HG03135 (cell line): ENCODE measurements around the gene MMP14.
"Not testable (repeated sequence)": the region's sequence is repeated elsewhere in the genome, so short reads cannot be mapped to it uniquely, and the experiment has no call there.

ENCODE experiments used
- ATAC-seq: cut with Tn5 transposase; IDR thresholded peaks from one replicate; pipeline ENCODE4 v1.9.1; 2021; ENCODE audit warnings: mild to moderate bottlenecking, moderate library complexity; ENCODE audit not compliant: unreplicated experiment

The MMP14 gene

DNA sequence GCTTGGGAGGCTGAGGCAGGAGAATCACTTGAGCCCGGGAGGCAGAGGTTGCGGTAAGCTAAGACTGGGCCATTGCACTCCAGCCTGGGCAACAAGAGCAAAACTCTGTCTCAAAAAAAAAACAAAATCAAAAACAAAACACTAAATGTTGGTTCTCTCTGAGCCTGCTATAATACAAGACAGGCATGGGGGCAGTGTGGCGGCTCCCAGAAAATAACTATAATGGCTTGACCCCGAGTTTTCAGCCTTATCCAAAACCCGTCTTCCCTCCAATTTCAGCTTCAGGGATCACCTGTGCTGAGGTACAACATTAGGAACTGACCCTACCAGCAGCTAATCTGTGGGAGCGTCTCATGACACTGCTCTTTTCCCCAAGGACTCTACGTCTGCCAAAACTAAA, 22.0 kb upstream of the MMP14 start:
- ATAC-seq, result no peak

DNA sequence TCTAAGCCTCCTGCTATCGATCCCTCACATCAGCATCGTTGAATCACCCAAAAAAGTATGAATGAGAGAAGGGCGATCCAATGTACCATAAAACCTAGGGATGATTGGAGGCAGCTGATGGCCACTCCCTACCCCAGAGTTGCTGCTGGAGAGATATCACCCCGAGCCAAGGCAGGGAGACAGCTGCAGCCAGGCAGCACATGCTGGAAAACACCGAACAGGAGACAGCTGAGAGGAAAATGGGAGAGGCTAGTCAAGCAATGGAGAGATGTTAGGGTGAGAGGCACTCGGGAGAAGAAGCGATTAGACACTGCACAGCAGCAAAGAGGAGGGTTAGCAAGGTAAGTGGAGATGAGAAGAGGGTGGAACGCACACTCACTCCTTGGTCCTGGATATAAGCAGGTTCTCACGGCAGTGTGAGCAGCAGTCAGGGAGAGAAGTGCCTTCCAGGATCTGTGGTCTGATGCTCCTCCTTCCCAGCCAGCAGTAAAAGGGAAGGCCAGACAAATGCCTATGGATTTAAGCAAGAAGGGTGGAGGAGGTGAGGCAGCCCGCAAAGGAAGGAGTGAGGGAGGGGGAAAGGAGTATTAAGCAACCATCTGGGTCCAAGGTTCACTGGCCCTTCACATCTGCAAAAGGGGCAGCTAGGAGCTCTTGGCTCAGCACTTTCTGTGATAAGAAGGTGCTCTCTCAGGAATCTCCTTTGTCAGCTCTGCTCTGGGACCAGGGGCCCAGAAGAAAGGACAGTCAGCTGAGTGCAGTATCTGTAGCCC, 21.3 kb upstream of the MMP14 start, which contains the start of gene SLC7A7:
SLC7A7 (minus strand) TSS at position 495 of the 773 bp plus-strand sequence. CDS start 2,037 bp downstream, outside the sequence.
- no peak for ATAC-seq

DNA sequence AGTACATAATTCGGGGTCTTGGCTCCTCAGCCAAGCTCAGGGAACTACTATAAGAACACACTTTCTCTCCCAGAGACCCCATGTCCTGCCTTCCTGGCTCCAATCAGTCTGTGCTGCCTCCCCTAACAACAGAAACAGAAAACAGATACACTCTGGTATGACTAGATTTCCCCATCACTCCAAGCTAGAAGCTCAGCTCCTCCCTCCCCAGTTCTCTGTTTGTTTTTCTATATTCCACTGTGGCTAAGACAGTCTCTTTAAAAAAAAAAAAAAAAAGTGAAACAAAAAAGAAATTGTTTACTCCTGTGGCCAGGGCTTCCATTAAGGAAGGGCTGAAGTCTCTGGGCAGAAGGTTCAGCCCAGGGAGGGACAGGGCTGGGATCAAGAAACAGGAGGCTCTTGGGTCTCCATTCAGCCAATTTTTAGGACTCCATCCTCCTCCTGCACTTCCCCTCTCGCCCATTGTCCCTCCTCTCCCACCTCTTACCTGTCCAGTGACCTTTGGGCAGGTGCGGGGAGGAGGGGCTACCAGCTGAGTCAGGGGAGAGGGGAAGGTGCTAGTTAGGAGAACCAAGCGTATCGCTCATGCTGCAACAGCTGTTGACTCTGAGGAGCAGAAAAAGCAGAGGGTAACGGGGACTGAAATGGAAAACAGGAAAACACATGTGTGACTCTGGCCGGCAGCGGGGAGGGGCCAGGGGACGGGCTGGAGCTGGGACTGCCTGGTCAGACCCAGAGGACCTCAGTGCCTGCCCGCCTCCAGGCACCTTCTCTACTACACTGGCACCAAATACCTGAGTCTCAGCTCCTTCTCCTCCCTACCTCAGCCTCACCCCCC, 17.0 kb upstream of the MMP14 start:
- ATAC-seq, result peak; percentile 46

DNA sequence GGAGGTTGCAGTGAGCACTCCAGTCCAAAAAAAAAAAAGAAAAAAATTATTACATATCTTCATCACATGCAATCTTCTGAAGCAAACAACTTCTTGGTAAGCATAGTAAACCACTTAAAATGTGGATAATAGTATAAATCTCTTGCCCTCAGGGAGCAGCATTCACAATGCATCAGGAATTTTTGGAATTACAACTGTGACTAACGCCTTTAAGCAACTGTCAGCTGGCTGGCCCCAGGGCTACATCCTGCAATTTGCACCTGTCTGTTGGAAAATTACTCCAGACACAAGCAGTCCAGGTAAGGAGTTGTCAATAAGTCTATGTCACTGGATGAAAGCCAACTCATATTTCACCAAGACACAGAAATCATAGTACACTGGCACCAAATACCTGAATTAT, 15.7 kb upstream of the MMP14 start:
- ATAC-seq, result no peak

DNA sequence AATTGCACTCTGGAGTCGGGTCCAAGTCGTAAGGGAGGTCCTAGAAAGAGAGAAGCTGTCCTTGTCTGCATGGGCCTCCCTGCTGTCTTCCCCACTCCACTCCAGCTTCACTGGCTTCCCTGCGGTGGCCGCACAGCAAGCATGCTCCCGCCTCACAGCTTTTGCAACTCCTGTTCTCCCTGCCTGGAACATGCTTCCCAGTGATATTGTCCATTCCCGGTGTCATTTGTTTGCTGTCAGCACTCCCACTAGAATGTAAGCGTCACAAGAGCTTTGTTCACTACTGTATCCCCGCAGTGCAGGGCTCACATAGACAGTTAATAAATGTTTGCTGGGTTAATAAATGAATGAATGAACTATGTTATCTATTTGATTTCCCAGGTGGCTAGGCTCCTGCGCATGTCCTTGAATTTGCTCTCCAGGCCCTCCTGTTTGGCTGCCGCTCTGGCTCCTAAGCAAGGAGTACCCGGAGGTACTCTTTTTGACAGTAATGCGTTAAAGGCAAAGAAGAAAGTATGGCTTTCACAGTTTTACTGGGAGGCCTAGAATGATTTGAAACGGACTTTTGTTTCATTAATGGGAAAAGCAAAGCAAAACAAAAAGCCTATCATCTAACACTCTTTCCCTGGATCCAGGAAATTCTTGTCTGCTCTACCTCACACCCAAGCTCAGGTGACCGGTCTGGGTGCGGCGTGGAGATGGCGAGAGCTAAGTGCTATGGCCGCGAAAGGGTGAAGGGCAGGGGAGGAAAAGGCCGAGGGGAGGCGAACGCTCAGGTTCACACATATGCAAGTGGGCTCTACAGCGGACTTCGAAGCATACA, 15.0 kb upstream of the MMP14 start:
- no peak for ATAC-seq

DNA sequence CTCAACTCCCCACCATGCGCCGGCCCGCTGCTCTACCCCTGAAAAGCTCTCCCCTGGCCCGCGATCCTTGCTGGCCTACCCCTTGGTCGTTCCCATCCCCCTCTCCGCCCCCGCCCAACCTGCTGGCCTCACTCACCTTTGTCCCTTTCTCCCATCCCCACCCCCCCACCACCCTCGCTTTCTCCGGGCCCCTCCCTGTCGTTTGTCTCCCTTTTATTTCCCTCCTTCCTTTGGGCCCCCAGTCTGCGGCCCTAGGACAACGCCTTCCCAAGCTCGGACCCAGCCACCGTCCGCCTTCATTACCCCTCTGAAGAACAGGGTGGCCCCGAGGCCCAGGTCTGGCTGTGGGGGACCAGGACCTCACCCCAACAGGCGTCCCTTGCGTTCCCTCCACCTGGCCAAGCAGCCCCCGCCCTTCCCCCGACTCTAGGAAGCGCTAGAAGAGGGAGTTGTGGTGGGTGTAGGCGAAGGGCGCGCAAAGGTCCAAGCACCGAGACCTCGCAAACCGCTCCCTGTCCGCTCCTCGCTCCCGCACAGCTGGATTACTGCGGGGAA, 14.3 kb upstream of the MMP14 start:
- no peak for ATAC-seq

DNA sequence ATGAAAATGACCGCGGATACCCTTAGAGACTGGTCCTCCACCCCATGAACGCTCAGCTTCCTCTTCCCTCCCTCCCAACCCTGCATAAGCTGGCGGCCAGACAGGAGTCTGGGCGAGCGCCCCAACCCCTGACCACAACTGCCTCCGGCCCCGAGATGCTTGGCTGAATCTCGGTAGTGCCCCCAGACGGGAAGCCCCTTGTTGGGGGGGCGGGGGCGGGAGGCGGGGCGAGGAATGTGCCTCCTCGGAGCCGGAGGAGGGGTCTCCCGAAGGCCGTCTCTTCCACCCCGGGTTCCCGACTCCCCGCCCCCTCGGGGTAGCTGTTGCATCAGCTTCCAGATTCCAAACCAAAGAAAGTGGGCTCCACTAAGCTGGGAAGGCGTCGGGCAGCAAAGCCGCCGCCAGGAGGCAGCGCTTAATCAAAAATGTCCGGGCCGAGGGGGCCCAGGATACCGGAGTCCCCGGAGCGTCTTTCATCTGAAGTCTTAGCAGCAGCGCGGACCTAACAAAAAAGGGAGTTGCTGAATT, 13.8 kb upstream of the MMP14 start:
- ATAC-seq, result no peak

DNA sequence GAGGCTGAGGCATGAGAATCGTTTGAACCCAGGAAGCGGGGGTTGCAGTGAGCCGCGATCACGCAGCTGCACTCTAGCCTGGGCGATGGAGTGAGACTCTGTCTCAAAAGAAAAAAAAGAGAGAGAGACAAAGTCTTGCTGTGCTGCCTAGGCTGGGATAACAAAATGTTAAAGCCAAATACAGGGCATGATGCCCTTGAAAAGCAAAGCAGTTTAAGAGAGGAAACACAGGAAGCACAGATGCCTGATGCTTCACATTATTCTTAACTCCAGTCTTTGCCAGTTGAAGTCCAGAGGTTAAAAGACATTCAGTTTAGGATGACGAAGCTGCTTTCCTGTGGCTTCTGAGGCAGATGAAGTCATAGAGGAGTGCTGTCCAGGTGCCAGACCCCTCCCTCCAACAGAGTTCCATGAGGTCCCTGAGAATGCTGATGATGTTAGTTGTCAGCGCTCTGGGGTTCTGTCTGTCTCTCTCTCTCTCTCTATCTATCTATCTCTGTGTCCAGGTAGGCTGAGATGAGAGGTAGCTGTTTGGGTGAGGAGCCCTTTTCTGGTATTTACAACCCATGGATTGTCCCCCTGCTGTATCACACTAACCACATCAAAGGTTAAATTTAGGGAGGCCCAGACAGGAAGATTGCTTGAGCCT, 11.6 kb upstream of the MMP14 start:
- no peak for ATAC-seq

DNA sequence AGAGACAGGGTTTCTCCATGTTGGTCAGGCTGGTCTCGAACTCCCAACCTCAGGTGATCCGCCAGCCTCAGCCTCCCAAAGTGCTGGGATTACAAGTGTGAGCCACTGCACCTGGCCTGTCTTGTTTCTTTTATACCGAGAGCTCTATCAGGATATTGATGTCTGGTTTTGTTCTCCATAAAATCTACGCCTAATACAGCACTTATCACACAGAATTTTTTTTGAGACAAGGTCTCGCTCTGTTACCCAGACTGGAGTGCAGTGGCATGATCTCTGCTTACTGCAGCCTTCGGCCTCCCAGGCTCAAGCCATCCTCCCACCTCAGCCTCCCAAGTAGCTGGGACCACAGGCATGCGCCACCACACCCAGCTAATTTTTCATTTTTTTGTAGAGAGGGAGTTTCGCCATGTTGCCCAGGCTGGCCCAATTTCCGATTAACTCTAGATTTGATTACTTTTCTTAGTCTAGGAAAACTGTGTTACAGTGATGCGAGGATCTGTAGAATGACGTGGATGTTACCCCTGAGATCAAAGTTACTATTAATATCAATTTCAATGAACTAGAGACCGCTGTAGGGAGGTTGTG, 7.2 kb upstream of the MMP14 start:
- not testable (repeated sequence) for ATAC-seq

DNA sequence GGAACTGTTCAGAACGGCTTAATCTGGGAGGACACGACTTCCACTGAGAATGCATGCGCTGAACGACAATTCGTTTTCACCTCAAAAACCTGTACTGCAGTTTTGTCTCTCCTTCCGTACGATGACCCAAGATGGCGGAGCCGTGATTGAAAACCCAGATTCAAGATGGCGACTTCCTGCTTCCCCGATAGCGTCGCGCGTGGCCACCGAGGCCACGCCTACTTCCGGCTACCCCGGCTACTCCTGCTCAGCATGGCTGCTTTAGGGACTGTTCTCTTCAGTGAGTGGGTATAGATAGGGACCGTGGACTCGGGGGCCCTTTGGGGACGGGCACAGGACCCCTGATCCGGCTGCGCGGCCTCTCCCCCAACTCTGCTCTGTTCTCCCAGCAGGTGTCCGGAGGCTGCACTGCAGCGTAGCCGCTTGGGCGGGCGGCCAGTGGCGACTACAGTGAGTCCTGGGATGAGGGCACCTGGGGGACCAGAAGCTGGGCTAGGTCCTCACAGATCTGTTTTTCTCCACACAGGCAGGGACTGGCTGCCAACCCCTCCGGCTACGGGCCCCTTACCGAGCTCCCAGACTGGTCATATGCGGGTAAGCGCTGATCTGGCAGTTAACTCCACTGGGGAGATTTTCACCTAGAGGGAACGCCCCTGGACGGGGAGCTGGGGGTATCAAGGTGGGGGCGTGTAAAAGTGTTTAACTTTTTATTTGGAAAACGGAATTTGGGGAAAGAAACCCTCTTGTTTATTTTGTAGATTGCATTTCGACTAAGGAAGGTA, 6.5 kb upstream of the MMP14 start, which contains the start of gene MRPL52:
MRPL52 (plus strand) TSS at position 227 of the 782 bp plus-strand sequence; CDS start at position 253, 26 bp downstream.
- peak; percentile 81 for ATAC-seq

DNA sequence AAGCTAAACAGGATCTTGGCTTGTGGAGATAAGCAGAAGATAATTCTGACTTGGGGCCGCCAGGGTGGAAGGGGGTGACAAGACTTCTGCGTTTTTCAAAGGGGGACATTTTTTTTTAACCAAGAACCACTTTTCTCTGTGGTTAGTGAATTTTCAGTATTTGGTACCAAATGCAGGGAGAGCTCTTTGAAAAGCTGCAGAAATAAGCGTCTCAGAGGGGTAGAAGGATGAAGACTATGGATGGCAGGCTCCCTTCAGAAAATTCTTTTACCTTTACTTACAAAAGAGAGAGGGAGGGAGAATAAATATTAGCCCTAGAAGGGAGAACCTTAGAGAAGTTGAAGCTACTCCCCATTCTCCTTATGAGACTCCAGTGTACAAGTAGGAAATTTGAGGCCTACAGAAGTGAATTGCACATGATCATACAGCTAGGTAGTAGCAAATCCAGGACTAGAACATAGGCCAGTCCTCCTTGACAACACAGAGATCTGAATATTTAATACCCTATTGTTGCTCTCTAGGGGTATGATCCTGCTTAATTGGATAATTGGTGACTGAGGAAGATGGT, 5.9 kb upstream of the MMP14 start:
- peak; percentile 17 for ATAC-seq

DNA sequence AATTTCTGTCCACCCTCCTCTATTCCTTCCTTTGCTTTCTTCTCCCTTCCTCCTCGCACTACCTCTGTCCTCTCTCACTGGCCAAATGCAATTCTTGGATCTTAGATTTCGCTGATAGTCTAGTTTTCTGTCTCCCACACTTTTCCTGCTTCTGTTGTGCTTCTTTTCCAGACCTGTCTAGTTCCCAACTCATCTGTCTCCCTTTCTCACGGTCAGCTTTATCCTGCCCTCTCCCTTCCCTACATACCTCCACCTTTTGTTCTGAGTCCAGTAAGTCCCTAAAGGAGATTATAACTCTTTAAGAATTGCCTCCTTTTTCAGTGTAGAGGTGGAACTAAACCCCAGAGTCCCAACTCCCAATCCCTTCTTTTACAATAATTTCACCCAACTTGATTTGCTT, 880 bp upstream of the MMP14 start:
- ATAC-seq, result no peak

DNA sequence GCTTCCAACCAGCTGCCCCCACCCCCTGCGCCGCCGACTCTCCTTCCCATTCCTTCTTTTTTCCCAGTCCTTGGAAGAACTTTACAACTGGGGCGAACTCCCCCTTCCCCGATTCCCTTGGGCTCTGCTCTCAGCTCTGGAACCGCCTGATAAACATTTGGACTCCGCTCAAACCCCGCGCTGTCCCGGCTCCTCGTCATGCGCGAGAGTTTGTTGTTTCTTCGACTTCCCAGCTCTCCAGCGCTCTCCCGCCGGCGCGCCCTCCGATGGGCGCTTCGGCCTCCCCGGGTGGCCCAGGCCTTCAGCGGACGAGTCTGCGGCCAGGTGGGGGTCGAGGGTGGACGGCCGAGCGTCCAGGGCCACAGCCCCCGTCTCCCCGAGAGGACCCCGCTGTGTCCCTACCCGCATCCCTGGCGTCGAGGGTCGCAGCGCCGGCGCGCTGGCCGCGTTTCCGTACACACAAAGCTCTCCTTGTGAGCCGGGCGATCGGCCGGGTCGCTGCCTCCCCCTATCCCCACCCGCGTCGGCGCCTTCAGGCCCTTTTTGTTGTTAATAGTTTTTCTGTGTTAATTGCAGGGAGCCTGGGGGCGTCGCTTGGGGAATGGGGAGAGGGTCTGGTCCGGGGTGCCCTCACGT, 847 bp downstream of the MMP14 start:
- ATAC-seq, result no peak

DNA sequence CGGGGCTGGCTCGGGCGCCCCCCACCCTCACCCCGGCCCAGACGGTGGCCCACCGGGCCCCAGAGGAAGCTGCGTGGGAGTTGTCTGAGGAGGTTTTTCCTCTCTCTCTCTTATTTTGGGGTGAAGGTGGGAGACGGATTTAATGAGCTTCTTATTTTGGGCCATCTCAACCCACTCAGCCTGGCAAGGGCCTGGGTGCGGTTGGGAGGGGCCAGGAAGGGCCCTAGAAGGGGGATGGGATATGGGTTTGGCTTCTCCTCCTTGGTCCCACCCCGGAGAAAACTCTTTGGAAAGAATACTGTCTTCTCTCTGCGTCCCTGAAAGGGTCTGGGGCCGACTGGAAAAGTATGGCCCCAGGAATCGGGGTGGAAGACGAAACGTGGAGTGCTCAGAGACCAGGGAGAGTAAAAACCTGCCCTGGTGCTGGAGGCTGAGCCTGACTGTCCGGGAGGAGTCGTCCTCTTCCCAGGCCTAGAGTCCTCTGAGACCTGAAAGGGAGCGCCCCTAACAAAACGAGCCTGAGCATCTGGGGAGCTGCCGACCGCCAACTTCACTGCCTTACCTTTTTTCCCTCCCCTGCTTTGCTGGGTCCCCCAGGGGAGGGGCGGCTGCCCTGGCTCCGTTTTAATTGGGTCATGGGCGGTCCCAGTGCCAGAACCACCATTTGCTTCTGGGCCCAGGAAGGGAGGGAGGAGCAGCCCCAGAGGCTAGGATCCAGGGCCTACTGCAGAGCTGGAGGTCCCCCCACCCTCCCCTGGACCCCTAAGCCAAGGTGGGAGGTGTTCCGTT, 1.6 kb downstream of the MMP14 start:
- ATAC-seq, result no peak

DNA sequence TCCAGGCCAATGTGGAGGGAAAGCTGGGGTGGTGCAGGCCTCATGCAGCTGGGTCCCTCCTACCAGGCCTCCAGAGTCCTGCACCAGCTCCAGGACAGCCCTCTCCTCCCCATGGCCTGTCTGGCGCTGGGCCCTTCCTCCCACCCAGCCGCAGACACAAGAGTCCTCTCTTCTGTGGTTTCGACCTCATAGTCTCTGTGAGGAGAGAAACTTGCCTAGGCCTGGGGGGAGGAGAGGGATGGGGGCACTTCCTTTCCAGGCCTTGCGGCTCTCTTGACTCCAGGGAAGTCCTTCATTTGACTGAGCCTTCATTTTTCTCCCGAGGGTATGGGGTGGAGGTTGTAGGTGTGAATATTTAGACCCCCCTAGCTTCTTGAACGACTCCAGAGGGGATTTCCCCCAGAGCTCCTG, 2.3 kb downstream of the MMP14 start:
- ATAC-seq, result no peak

DNA sequence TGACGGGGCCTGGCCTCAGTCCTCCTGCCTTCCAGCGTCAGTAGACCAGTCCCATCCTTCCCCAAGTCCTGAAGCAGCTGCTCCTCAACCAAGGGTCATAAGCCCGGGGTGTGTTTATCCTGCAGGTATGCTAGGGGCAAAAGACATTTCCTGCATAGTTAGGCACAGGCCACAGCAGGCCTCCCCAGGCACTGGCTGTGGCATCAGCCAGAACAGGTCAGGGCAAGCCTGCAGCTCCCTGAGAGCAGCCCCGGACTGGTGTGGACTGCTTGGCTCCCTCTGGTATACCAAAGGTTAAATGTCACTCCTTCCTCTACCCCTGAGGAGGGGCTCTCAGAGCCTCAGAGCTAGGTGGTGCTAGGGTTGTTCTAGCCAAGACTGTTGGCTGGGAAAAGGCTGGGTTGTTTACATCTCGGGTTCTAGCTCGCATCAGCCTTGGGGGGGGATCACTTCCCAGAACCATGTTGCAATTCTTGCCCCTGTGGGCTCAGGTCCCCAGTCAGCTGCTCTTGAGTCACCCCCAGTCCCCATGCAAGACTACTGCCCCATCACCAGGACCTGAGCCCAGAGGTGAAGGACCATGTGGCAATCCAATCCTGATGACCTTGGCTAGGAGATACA, 2.9 kb downstream of the MMP14 start:
- ATAC-seq, result no peak

DNA sequence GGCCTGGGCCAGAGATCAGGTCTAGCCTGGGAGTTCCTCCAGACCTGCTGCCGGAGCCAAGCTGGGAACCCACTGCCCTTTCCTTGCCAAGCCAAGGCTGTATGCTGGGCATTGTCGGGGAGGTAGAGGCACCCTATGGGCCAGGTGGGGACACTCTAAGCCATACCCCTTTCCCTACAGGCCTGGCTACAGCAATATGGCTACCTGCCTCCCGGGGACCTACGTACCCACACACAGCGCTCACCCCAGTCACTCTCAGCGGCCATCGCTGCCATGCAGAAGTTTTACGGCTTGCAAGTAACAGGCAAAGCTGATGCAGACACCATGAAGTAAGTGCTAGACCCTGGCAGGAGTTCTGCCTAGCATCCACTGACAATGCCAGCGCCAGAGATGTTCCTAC, 4.9 kb downstream of the MMP14 start:
- no peak for ATAC-seq
